Colon (tissue), 2 donors: Measurements from ENCODE around the gene PFKFB3.

Experiments used
- FAIRE-seq: peaks from 2 replicates; lab custom pipeline; 2012; peaks lifted over from hg19 to GRCh38; lab: Jason Lieb, UNC
- donor health status: control.
- donor health status: control.

PFKFB3 gene

GRCh38 chr10:6301488-6302075 is 98.8 kb downstream of the PFKFB3 start:
- FAIRE-seq: no peak
